Cerebellar nuclear complex (tissue), 1 donor: ENCODE data around the gene PUSL1.

ENCODE experiments used
- DNase-seq, 2 experiments: peaks; one replicate each; lab custom pipeline; 2025; lab: John Stamatoyannopoulos, UW

Gene PUSL1

GRCh38 chr1:1295154-1295923 is 13.1 kb upstream of the PUSL1 start:
- DNase-seq: no peak

DNA sequence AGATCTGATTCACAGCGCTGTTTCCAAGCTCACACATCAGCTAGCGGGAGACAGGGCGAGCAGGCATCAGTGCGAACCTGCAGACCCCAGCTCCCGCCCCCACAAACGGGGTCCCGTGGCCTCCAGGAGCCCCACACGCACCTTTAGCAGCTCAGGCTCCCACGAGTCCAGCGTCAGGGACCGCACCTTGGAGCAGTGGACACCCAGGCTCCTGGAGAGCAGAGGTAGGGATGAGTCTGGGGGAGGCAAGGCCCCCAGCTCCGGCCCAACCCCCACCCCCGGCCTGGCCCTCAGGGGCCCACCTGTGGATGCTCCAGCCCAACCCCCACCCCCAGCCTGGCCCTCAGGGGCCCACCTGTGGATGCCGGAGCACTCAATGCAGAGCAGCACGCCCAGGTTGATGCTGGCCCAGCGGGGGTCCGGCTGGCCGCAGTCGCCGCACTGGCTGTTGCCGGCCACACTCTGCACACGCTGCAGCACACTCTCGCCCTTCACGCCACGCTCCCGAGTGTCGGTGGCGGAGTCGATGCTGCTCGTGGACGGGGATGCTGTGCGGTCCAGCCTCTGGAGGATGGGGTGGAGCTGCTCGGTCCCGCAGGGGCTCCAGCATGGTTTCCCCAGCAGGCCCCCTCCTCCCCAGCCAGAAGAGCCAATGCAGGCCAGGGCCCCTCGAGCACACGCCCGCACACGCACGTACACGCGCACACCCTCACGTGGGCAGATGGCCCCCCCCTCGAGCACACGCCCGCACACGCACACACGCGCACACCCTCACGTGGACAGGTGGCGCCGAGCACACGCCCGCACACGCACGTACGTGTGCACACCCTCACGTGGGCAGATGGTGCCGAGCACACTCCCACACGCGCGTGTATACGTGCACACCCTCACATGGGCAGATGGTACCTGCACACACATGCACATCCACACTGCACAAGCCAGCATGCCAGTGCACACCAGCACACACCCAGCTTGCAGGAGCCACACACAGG is 12.0 kb upstream of the PUSL1 start:
- DNase-seq: no peak

- no peak for DNase-seq
These were observed 10.5 kb upstream of the PUSL1 start for GRCh38 chr1:1297802-1298424.

GRCh38 chr1:1298861-1299685 is 9.3 kb upstream of the PUSL1 start:
- DNase-seq: peak in 1 of 2 experiments; percentile 31

DNA sequence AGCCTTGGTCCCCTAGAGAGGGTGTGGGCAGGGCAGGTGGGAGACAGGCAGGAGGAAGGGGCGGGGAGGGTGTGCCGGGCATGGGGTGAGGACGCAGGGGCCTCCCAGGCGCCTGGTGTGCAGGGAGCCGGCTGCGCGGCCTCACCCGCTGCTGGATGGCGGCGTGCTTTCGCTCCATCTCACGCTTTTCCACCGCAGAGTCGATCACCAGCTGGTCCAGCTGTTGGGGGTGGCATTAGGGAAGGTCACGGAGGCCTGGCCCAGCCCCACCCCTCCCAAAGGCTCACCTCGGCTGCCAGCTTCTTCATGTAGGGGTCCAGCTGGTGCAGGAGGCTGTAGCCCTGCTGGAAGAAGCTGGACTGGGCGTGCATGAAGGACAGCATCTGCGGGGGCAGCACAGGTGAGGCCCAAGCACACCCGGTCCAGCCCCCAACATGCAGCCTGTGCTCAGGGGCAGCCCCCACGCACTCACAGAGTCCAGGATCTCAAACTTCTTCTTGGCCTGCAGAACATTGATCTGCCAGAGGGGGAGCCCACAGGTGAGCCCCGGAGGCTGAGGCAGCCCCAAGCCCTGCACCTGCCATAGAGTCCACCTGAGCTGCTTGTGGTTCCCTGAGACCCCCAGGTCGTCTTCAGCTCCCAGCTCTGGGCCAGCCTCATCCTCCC is 8.6 kb upstream of the PUSL1 start:
- DNase-seq: no peak

DNA sequence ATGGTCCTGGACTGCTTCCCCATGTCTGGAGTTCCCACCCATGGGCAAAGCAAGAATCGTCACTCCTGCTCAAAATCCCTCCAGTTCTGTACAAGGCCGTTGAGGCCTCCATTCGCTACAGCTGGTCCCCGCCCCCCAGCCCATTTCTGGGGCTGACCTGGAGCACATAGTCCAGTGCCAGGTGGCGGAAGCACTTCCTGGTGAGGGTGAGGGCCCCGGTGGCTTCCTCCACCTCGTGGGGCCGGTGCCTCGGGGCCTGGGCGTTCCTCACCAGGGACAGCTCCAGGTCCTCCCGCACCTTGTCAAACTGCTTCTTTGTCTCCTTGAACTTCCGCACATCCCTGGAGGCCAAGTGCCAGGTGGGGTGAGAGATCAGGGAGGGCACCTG is 8.1 kb upstream of the PUSL1 start:
- no peak for DNase-seq

DNA sequence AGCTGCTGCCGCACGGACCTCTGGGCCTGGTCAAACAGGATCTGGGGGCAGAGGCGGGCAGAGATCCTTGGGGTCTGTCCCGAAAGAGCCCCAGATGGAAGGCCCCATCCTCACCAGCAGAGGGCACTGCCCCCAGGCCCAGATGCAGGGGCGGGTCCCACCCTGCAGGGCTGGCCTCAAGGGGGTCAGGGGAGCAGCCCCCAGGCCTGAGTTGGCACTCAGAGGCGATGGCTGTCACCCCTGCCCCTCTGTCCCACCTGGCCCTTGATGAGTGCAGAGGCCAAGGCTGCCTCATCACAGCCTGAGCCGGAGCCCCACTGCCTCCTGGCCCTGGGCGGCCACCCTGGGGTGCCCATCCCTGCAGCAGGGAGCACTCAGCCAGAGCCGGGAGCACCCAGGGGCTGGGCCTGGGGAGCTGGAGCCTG is 6.4 kb upstream of the PUSL1 start:
- DNase-seq: no peak

- no peak for DNase-seq
These were observed 5.4 kb upstream of the PUSL1 start for GRCh38 chr1:1302951-1303509.

DNA sequence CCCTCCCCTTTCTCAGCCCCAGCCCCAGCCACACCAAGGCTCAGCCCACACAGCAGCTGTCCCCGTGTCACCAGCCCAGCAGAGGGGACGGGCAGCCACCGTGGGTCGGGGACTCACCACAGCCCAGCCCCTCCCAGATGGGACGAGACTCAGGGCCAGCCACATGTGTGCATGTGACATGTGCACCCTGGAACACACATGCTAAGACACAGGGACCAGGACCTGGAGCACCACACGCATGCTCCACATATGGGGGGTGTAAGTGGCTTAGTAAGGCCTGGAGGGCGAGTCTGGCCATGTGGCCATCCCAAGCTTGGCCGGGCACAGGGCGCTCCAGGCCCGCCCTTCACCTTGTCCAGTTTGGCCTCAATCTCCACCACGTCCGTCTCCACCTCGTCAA is 4.7 kb upstream of the PUSL1 start:
- DNase-seq: no peak

DNA sequence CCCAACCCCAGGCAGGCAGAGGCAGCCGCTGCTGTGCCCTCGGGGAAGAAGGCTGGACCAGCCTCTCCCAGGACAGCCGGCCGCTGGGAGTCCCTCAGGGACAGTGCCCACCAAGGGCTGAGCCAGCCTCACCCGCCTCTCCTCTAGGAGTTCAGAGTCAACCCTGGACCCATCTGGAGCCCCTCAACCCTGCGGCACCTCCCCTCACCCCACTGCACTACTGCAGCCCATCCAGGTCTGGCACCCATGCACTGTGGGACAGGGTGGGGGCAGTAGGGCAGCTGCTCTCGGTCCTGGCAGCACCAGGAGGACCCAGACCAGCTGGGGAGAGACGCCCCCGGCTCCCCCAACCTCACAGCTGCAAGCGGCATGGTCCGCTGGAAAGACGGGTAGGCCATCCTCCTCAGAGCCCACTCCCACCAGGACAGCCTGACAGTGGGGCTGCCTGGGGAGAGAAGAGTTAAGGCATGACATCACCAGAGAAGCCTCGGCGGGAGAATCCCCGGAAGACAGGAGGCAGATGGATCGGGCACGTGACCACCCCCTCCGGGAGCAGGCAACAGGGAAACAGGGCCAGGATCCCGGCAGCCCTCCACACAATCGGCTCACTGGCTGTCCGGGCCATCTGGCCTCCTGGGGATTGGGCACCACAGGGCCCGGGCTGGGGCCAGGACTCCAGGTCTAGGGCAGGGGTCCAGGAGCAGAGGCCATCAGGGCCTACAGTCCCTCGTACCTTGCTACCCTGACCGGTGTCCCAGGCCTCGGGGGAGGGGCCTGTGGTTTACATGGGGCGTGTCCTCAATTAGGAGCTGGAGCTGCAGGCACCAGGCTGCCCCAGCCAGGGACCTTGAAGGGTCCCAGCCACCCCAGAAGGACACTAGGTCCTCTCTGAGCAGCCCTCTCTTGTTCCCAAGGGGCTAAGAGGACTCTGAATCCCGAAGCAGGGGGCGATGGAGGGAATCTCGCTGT is 3.8 kb upstream of the PUSL1 start:
- DNase-seq: peak; percentile 48 to 77

DNA sequence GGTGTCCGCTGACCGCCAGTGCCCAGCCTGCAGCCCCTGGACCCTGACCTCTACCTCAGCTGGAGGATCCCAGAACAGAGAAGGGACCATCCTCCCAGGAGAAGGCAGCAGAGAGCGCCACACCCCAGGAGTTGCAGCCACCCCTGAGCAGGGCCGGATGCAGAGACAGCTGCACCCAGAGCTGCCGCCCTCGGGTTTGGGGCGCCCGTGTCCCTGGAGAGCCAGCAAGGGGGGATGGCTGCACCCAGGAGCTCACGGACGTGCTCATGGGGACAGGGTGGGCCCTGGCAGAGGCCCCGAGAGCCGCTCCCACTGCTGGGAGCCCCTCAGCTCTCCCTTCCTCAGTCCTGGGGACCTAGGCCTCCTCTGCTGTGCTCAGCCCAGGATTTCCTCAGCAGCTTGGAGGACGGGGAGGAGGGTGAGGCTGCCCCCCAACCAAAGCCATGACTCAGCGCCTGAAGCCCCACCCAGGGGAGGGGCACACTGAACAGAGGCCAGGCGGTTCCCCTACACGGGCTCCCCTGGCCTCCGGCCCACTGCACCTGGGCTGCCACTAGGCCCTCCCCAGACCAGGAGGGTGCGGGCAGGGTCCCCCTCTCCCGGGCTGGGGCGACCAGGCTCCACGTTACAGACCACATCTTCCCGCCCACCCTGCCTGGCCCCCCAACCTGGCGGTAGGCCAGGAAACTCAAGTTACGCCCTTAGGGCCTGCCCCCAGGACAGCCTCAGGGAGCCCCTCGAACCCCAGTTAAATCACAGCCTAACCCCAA is 2.9 kb upstream of the PUSL1 start:
- no peak for DNase-seq

GRCh38 chr1:1306070-1306660 is 2.2 kb upstream of the PUSL1 start:
- DNase-seq: no peak

DNA sequence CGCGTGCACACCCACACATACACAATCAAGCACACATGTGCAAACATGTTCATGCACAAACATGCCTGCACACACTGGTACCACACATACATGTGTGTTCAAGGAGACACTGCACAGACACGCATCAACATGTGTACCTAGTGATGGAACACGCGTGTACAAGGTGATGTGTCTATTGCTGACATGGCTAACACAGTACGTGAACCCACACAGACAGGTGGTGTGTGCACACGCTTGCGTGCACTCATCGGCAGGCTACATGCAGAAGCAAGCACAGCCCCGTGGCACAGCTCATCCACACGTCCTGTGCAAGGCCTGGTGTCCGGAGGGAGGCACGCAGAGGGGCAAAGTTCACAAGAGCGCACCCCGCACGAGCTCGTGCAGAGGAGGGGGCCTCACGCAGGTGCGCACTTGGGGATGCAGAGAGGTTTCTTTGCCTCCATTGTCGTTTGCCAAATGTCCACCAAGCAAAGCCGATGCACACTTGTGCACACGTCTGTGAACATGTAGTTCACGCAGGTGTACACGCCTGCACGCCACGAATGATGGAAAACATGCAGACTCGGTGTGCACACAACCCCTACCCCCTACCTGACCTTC is 1.6 kb upstream of the PUSL1 start:
- no peak for DNase-seq

DNA sequence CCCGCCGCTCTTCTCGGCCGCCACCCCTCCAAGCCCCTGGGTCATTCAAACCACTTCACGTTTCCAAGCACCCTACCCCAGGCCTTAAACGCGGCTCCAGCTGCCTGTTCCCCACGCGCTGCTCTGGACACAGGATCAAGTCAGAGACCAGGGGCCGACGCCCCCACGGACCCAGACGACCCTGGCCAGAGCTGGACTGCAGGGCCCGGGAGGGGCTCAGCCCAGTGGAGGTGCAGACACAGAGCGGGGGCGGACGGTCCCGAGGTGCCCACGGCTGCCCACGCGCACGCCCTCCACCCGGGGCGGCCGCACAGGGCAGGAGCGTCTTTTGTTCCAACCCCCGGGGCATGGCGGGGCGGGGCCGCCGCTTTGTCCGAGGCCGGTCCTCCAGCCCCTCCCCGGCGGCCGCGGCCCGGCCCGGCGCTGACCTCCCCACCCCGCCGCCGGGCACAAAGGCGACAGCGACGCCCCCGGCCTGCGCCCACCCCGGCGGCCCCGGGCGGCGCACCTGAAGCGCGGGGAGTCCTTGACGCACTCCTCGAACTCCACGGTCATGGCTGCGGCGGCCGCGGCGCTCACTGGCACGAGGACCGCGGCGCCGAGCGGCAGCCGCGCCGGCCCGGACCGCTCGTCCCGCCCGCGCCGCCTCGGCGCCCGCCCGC is 1.0 kb upstream of the PUSL1 start:
- no peak for DNase-seq

- DNase-seq: no peak
These were observed 406 bp downstream of the PUSL1 start for GRCh38 chr1:1308756-1309250.

- DNase-seq: no peak
These were observed 1.1 kb downstream of the PUSL1 start for GRCh38 chr1:1309251-1310108.

- no peak for DNase-seq
These were observed 1.6 kb downstream of the PUSL1 start for GRCh38 chr1:1310109-1310385.
